HL-60 (cell line): ENCODE measurements around the gene TRIM29.

Experiments
- DNase-seq, 2 experiments: peaks; one replicate each; pipeline ENCODE4 v3.0.0-alpha.2; 2010 to 2020; ENCODE audit warnings: low read depth in 1 of 2, low spot score in 1 of 2
- H3K27ac ChIP-seq: fragments of 250-450 bp; sonication (Bioruptor Pico); replicated peaks from 2 replicates; pipeline ENCODE4 v1.5.1; 2020; ENCODE audit warnings: mild to moderate bottlenecking, moderate library complexity
- H3K27me3 ChIP-seq: fragments of 250-450 bp; sonication (Bioruptor Pico); 2 replicates; pipeline ENCODE4 v1.5.1; 2021; ENCODE audit warnings: mild to moderate bottlenecking, moderate library complexity; ENCODE audit not compliant: insufficient read depth, poor library complexity, severe bottlenecking
- H3K4me3 ChIP-seq: replicated peaks from 2 replicates; pipeline ENCODE4 v1.5.1; 2011; ENCODE audit warnings: mild to moderate bottlenecking, control low read depth, low read length; ENCODE audit not compliant: insufficient read depth
- CTCF ChIP-seq: IDR thresholded peaks from one replicate; pipeline ENCODE4 v1.5.1; 2011; ENCODE audit warnings: low read length, control low read depth, inconsistent platforms; ENCODE audit not compliant: insufficient read depth
- GABPA ChIP-seq: IDR thresholded peaks from 2 replicates; pipeline ENCODE4 v1.6.1; 2012; ENCODE audit warnings: low read depth
- POLR2AphosphoS5 ChIP-seq: IDR thresholded peaks from 2 replicates; pipeline ENCODE4 v1.6.1; 2012; ENCODE audit warnings: low read depth
- REST ChIP-seq: IDR thresholded peaks from 2 replicates; pipeline ENCODE4 v1.6.1; 2012; ENCODE audit warnings: low read depth; ENCODE audit not compliant: insufficient replicate concordance
- SPI1 ChIP-seq: IDR thresholded peaks from 2 replicates; pipeline ENCODE4 v1.6.1; 2012; ENCODE audit warnings: low read depth, mild to moderate bottlenecking, borderline replicate concordance

Gene TRIM29

GRCh38 chr11:120117991-120118390, 19.9 kb downstream of the TRIM29 start:
- H3K27ac ChIP-seq: no peak overlapping the region
- no peak for DNase-seq
- no peak for TF ChIP-seq SPI1
- TF ChIP-seq POLR2AphosphoS5: no peak
- TF ChIP-seq GABPA: no peak
- TF ChIP-seq REST: no peak
- TF ChIP-seq CTCF: no peak

GRCh38 chr11:120116966-120117365, 20.9 kb downstream of the TRIM29 start:
- DNase-seq: no peak
- Histone ChIP-seq H3K27ac (no peak overlapping the region), H3K27me3 (peaks cover 10% of the 10 kb centered on the region), H3K4me3 (no peak overlapping the region)
- no peak for TF ChIP-seq GABPA
- no peak for TF ChIP-seq CTCF
- no peak for TF ChIP-seq POLR2AphosphoS5
- TF ChIP-seq SPI1: no peak
- no peak for TF ChIP-seq REST

More at GRCh38 chr11:120117991-120118390, 19.9 kb downstream of the TRIM29 start:
- Histone ChIP-seq H3K4me3 (no peak overlapping the region), H3K27me3 (peaks cover under 1% of the 10 kb centered on the region)

- no peak for TF ChIP-seq REST
- TF ChIP-seq CTCF: no peak
- no peak for TF ChIP-seq SPI1
- no peak for TF ChIP-seq POLR2AphosphoS5
- TF ChIP-seq GABPA: no peak
- Histone ChIP-seq H3K4me3 (no peak overlapping the region), H3K27me3 (peaks cover 10% of the 10 kb centered on the region), H3K27ac (no peak overlapping the region)
- no peak for DNase-seq
Measured at GRCh38 chr11:120115272-120116000, 22.5 kb downstream of the TRIM29 start.
